ENCODE results near the gene G6PC2.
"Not testable (repeated sequence)": the region's sequence is repeated elsewhere in the genome, so short reads cannot be mapped to it uniquely, and the experiment has no call there.

G6PC2 gene

GRCh38 chr2:168901003-168901402, at the start of gene G6PC2:
Gene G6PC2 (plus strand): TSS chr2:168901291. CDS start chr2:168901332, 41 bp downstream.
- no peak for DNase-seq

- no peak for DNase-seq
Observed at GRCh38 chr2:168851674-168852320, 49.3 kb upstream of the G6PC2 start.

- no peak for DNase-seq
Observed at GRCh38 chr2:168852481-168852880, 48.6 kb upstream of the G6PC2 start.

- no peak for DNase-seq
Observed at GRCh38 chr2:168853471-168853870, 47.6 kb upstream of the G6PC2 start.

- no peak for DNase-seq
Observed at GRCh38 chr2:168854651-168855050, 46.4 kb upstream of the G6PC2 start.

- no peak for DNase-seq
Observed at GRCh38 chr2:168855601-168856000, 45.5 kb upstream of the G6PC2 start.

- no peak for DNase-seq
Observed at GRCh38 chr2:168858146-168858545, 42.9 kb upstream of the G6PC2 start.

GRCh38 chr2:168867164-168867563, 33.9 kb upstream of the G6PC2 start:
- DNase-seq, result not testable (repeated sequence)

- DNase-seq, result not testable (repeated sequence)
Observed at GRCh38 chr2:168870369-168870768, 30.7 kb upstream of the G6PC2 start.

- DNase-seq, result not testable (repeated sequence)
Observed at GRCh38 chr2:168870824-168871223, 30.3 kb upstream of the G6PC2 start.

GRCh38 chr2:168874368-168875054, 26.6 kb upstream of the G6PC2 start:
- no peak for DNase-seq

- DNase-seq, result not testable (repeated sequence)
Observed at GRCh38 chr2:168882163-168882562, 18.9 kb upstream of the G6PC2 start.

- no peak for DNase-seq
Observed at GRCh38 chr2:168884975-168885374, 16.1 kb upstream of the G6PC2 start.

- no peak for DNase-seq
Observed at GRCh38 chr2:168889635-168890005, 11.5 kb upstream of the G6PC2 start.

GRCh38 chr2:168890006-168890782, 10.9 kb upstream of the G6PC2 start, which contains the start of gene SPC25:
Gene SPC25 (minus strand): TSS chr2:168890430. CDS start chr2:168889519, 911 bp downstream.
- peak; percentile 83 for DNase-seq

- no peak for DNase-seq
Observed at GRCh38 chr2:168892327-168892726, 8.8 kb upstream of the G6PC2 start.

- no peak for DNase-seq
Observed at GRCh38 chr2:168894101-168894500, 7.0 kb upstream of the G6PC2 start.

GRCh38 chr2:168894720-168895119, 6.4 kb upstream of the G6PC2 start:
- no peak for DNase-seq

- DNase-seq, result no peak
Observed at GRCh38 chr2:168895771-168896170, 5.3 kb upstream of the G6PC2 start.

GRCh38 chr2:168896783-168897182, 4.3 kb upstream of the G6PC2 start:
- no peak for DNase-seq

GRCh38 chr2:168897449-168897848, 3.6 kb upstream of the G6PC2 start:
- no peak for DNase-seq

- no peak for DNase-seq
Observed at GRCh38 chr2:168903888-168904287, 2.8 kb downstream of the G6PC2 start.

- DNase-seq, result no peak
Observed at GRCh38 chr2:168904358-168904757, 3.3 kb downstream of the G6PC2 start.
